Tibial nerve (tissue), 4 donors: ENCODE data around the gene WSCD2.

Source experiments
- EP300 ChIP-seq, 2 donors: sonication (generic); formaldehyde crosslinking; IDR thresholded peaks; one replicate each; pipeline ENCODE4 v1.6.1; 2017; ENCODE audit warnings: antibody characterized with exemption in 2 of 2, mild to moderate bottlenecking in 1 of 2
- POLR2A ChIP-seq, 2 donors: fragments of 450-650 bp; IDR thresholded peaks; one replicate each; pipeline ENCODE4 v1.6.1; 2017; ENCODE audit warnings: antibody characterized with exemption in 2 of 2, mild to moderate bottlenecking in 2 of 2, moderate library complexity in 2 of 2
- TF ChIP-seq, protein P1 (sequence below), 5 experiments: fragments of 200-600 bp in 3 of 5; fragments of 450-650 bp in 2 of 5; sonication (generic) in 3 of 5; IDR thresholded peaks; one replicate each; pipeline ENCODE4 v1.5.1; 2016 to 2019; ENCODE audit warnings: antibody characterized with exemption in 5 of 5, mild to moderate bottlenecking in 3 of 5, moderate library complexity in 2 of 5

DNA sequence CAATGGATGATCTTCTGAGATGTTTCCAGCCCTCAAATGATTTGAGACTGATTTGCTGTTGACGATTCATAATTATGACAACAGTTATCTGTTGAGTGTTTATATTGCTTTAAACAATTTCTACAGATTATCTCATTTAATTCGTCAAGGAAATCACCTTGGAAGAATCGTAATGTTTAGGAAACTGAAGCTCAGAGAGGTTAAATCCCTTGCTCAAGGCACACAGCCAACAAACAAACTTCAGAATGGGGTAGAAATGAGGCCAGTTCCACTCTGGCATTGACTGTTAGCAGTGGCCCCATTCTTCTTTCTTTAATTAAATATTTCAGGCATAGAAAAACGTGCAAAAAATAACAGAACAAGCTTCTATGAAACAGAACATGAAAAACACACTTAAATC lies 4.0 kb upstream of the WSCD2 start:
- TF ChIP-seq, protein P1, sequence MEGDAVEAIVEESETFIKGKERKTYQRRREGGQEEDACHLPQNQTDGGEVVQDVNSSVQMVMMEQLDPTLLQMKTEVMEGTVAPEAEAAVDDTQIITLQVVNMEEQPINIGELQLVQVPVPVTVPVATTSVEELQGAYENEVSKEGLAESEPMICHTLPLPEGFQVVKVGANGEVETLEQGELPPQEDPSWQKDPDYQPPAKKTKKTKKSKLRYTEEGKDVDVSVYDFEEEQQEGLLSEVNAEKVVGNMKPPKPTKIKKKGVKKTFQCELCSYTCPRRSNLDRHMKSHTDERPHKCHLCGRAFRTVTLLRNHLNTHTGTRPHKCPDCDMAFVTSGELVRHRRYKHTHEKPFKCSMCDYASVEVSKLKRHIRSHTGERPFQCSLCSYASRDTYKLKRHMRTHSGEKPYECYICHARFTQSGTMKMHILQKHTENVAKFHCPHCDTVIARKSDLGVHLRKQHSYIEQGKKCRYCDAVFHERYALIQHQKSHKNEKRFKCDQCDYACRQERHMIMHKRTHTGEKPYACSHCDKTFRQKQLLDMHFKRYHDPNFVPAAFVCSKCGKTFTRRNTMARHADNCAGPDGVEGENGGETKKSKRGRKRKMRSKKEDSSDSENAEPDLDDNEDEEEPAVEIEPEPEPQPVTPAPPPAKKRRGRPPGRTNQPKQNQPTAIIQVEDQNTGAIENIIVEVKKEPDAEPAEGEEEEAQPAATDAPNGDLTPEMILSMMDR (IDR thresholded peaks at IDR 0.05) = no peak
- TF ChIP-seq POLR2A (IDR thresholded peaks at IDR 0.05) = no peak
- TF ChIP-seq EP300 (IDR thresholded peaks at IDR 0.05) = no peak
